ENCODE data around the gene GSTP1. TPM values are rescaled to one million over a fixed set of nuclear protein-coding genes. Genes with fewer than 3 reads are reported as not detected.
A peak's percentile ranks its signal among the peaks of the same experiment; 100 is the strongest.
"Not testable (repeated sequence)": the region's sequence is repeated elsewhere in the genome, so short reads cannot be mapped to it uniquely, and the experiment has no call there.

Gene GSTP1
- polyA plus RNA-seq, result 100 to 1,000 TPM; 324 to 594 (median 489) TPM

DNA sequence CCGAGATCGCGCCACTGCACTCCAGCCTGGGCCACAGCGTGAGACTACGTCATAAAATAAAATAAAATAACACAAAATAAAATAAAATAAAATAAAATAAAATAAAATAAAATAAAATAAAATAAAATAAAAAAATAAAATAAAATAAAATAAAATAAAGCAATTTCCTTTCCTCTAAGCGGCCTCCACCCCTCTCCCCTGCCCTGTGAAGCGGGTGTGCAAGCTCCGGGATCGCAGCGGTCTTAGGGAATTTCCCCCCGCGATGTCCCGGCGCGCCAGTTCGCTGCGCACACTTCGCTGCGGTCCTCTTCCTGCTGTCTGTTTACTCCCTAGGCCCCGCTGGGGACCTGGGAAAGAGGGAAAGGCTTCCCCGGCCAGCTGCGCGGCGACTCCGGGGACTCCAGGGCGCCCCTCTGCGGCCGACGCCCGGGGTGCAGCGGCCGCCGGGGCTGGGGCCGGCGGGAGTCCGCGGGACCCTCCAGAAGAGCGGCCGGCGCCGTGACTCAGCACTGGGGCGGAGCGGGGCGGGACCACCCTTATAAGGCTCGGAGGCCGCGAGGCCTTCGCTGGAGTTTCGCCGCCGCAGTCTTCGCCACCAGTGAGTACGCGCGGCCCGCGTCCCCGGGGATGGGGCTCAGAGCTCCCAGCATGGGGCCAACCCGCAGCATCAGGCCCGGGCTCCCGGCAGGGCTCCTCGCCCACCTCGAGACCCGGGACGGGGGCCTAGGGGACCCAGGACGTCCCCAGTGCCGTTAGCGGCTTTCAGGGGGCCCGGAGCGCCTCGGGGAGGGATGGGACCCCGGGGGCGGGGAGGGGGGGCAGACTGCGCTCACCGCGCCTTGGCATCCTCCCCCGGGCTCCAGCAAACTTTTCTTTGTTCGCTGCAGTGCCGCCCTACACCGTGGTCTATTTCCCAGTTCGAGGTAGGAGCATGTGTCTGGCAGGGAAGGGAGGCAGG is at the start of gene GSTP1:
Gene GSTP1 (plus strand): TSS at position 566 of the 958 bp plus-strand sequence. CDS start 32 bp downstream, at position 598.
- peak within 1 kb of the TSS; percentile 39 for H3K27ac ChIP-seq (ENCODE audit: low read depth, low read length)
- 2% methylated on average over 79 to 81 of the region's 81 CpGs for WGBS, 3 donors

GRCh38 chr11:67534070-67534679 is 49.4 kb upstream of the GSTP1 start:
- WGBS, 3 donors, result 33 to 38% (median 38%) methylated on average over 4 of the region's 4 CpGs
- H3K27ac ChIP-seq (ENCODE audit: low read depth, low read length), result no peak overlapping the region

GRCh38 chr11:67535561-67535960 is 48.1 kb upstream of the GSTP1 start:
- WGBS, 3 donors, result 47 to 85% (median 78%) methylated on average over 1 of the region's 1 CpG
- H3K27ac ChIP-seq (ENCODE audit: low read depth, low read length), result no peak overlapping the region

DNA sequence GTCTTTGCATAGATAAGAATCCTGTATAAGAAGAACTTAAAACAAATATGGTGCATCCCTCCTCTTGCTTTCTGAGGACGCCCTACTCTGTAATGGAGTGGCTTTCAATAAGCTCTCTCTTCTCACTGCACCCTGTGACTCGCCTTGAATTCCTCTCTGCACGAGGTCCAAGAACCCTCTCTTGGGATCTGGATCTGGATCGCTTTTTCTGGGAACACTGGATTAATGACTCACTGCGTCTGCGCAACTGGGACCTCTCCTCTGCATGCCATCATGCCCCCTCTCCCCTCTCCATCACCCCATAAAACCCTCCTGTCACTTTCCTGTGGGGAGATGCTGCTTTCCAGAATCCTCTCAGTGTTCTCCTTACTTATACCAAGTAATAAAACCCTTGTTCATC is 45.3 kb upstream of the GSTP1 start:
- no peak overlapping the region for H3K27ac ChIP-seq (ENCODE audit: low read depth, low read length)
- 61 to 80% (median 65%) methylated on average over 6 of the region's 6 CpGs for WGBS, 3 donors

- H3K27ac ChIP-seq (ENCODE audit: low read depth, low read length), result no peak overlapping the region
- WGBS, 3 donors, result 88 to 93% (median 89%) methylated on average over 10 of the region's 10 CpGs
Observed at GRCh38 chr11:67538823-67539505, 44.6 kb upstream of the GSTP1 start.

- 81 to 84% (median 84%) methylated on average over 4 of the region's 4 CpGs for WGBS, 3 donors
- H3K27ac ChIP-seq (ENCODE audit: low read depth, low read length), result no peak overlapping the region
Observed at GRCh38 chr11:67539550-67539949, 44.1 kb upstream of the GSTP1 start.

DNA sequence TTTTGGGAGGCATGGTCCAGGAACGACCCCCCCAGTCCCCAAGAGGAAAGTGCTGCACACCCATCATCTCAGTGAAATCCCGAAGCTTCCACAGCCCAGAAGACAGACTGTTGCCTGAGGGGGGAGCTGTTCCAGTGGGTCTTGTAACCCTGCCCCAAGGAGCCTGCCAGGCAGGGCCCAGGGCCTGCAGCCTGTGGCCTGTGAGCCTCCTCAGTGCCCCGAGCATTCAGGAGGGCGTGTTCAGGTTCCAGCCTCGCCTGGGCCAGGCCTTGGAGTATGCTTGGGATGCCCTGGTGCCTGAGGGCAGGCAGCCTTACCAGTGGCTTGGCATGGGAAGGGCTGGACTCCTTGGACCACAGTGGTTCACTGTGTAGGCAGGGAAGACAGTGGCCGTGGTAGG is 42.4 kb upstream of the GSTP1 start:
- no peak overlapping the region for H3K27ac ChIP-seq (ENCODE audit: low read depth, low read length)
- WGBS, 3 donors, result 86 to 95% (median 87%) methylated on average over 6 of the region's 6 CpGs

DNA sequence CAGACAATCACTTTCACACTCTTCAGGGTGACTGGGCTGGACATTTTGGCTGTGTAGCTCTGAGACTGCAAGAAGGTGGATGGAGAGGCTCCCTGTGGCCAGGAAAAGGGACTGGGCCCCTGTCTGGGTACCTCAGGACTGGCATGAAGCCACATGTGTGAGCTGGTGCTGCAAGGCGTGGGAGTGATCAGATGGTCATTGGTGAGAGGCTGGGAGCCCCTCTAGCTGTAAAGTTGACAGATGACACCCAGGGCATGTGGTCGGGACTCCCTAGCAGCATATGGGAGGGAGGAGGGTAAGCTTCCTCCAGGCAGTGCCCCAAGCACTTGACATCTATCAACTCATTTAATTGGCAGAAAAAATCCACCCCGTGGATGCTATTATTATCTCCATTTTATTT is 41.4 kb upstream of the GSTP1 start:
- 72 to 81% (median 74%) methylated on average over 3 of the region's 3 CpGs for WGBS, 3 donors
- no peak overlapping the region for H3K27ac ChIP-seq (ENCODE audit: low read depth, low read length)

GRCh38 chr11:67542971-67543370 is 40.6 kb upstream of the GSTP1 start:
- 59 to 73% (median 62%) methylated on average over 6 to 7 of the region's 7 CpGs for WGBS, 3 donors
- H3K27ac ChIP-seq (ENCODE audit: low read depth, low read length), result no peak overlapping the region

GRCh38 chr11:67543585-67543984 is 40.0 kb upstream of the GSTP1 start:
- no peak overlapping the region for H3K27ac ChIP-seq (ENCODE audit: low read depth, low read length)
- 29 to 71% (median 58%) methylated on average over 2 of the region's 2 CpGs for WGBS, 3 donors

DNA sequence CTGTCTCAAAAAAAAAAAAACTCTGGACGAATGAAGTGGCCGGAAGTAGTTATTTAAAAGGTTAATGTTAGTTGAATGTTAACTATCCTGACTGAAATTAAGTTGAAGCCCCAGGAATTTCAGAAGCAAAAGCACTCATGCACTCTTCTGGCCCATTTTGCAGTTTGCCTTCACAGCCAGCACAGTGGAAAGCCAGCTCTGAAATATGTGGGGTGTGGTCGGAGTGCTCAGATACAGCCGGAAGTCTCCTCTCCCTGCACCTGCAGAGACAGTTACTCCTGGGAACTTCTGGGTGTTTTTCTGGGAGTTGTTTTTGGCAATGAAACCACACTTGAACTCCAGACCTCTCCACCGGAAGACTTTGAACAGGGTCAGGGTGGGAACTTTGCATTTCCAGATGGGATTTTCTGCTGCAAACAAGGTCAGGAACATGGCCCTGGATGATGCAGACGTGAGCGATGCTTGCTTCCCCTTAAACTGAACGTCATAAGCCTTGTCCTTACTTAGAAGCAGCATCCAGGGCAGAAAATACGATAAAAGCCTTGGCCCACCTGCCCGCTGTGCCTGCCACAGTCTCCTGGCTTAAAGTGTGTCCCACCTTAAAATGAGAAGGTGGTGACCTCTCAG is 38.9 kb upstream of the GSTP1 start:
- no peak overlapping the region for H3K27ac ChIP-seq (ENCODE audit: low read depth, low read length)
- WGBS, 3 donors, result 57 to 63% (median 61%) methylated on average over 10 of the region's 10 CpGs

DNA sequence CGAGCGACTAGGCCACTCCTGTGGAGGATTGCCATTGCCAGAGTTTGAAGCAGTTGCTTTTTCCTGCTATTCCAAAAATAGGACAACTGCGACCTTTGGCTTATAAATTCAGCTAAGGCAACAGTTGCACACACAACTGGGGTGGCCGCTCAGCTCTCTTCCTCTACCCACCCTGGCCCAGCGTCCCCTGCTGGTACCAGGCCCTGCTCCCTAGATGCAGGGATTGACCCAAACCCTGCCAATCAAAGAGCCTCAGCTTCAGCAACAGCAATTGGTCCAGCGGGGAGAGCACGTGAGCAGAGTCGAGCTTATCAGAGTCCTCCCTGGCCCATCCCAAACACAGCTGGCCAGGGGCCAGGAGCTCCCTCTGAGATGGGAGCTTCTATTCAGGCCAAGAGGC is 38.3 kb upstream of the GSTP1 start:
- 46 to 64% (median 59%) methylated on average over 8 of the region's 8 CpGs for WGBS, 3 donors
- no peak overlapping the region for H3K27ac ChIP-seq (ENCODE audit: low read depth, low read length)

GRCh38 chr11:67548112-67548511 is 35.5 kb upstream of the GSTP1 start:
- WGBS, 3 donors, result 86 to 93% (median 90%) methylated on average over 4 of the region's 4 CpGs
- not testable (repeated sequence) for H3K27ac ChIP-seq (ENCODE audit: low read depth, low read length)

DNA sequence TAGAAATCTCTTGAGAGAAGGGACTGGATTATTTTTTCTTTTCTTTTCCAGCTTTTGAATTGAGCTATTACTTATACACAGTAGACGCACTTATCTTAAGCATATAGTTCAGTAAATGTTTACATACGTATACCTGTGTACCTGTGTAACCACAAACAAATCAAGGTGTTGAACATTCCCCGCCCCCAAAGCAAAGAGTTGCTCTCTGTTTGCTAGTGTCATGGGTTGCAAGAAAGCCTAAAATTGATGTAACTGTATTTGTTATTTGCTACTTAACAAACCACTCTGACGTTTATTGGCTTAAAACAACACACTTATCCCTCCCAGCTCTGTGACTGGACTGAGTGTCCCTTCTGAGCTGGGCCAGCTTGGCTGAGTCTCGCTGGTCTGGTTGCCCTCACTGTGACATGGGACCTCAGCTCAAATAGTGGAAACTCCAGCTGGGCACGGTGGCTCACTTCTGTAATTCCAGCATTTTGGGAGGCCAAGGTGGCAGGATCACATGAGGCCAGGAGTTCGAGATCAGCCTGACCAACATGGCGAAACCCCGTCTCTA is 35.0 kb upstream of the GSTP1 start:
- 84 to 89% (median 88%) methylated on average over 9 of the region's 9 CpGs for WGBS, 3 donors

GRCh38 chr11:67551127-67551526 is 32.5 kb upstream of the GSTP1 start:
- no peak overlapping the region for H3K27ac ChIP-seq (ENCODE audit: low read depth, low read length)

More for the DNA sequence above, 35.0 kb upstream of the GSTP1 start:
- H3K27ac ChIP-seq (ENCODE audit: low read depth, low read length), result no peak overlapping the region

- H3K27ac ChIP-seq (ENCODE audit: low read depth, low read length), result not testable (repeated sequence)
Observed at GRCh38 chr11:67551697-67552096, 31.9 kb upstream of the GSTP1 start.

- WGBS, 3 donors, result 55 to 69% (median 60%) methylated on average over 3 of the region's 3 CpGs
- H3K27ac ChIP-seq (ENCODE audit: low read depth, low read length), result no peak overlapping the region
Observed at GRCh38 chr11:67556244-67556643, 27.4 kb upstream of the GSTP1 start.

- WGBS, 3 donors, result 47 to 66% (median 58%) methylated on average over 19 of the region's 19 CpGs
- no peak overlapping the region for H3K27ac ChIP-seq (ENCODE audit: low read depth, low read length)
Observed at GRCh38 chr11:67558084-67558772, 25.4 kb upstream of the GSTP1 start.

All from adipose tissue (tissue), 3 donors.